HG03575 (cell line): ENCODE measurements around the gene FEZF1.

ENCODE experiments used
- ATAC-seq: cut with Tn5 transposase; IDR thresholded peaks from one replicate; pipeline ENCODE4 v1.9.1; 2021; ENCODE audit not compliant: unreplicated experiment, insufficient number of reproducible peaks, low FRiP score; ENCODE audit errors: extremely low read depth

The FEZF1 gene

GRCh38 chr7:122304319-122304975 is at the start of gene FEZF1:
TSS of gene FEZF1 (minus strand) at chr7:122304750. CDS start at chr7:122304437, 313 bp downstream.
- ATAC-seq, result no peak

DNA sequence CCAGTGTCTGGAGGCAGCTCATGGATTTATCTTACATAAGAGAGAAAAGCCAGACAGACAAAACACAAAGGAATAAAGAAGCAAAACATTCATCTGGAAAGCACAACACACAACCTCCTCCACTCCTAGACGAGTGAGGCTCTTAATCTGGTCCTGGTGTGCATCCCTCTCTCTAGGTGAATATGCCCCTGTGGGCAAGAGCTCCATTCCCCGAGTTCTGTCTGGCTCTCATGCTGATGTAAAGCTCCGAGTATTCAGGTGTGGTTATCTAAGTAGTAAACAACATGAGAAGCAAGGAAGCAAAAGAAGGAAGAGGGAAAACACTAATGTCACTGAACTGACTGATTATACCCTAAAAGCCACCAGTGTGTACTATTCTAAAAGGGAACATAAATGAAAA is 47.9 kb upstream of the FEZF1 start:
- no peak for ATAC-seq

GRCh38 chr7:122350701-122351100 is 46.2 kb upstream of the FEZF1 start:
- ATAC-seq, result no peak

GRCh38 chr7:122344303-122344620 is 39.7 kb upstream of the FEZF1 start:
- no peak for ATAC-seq

DNA sequence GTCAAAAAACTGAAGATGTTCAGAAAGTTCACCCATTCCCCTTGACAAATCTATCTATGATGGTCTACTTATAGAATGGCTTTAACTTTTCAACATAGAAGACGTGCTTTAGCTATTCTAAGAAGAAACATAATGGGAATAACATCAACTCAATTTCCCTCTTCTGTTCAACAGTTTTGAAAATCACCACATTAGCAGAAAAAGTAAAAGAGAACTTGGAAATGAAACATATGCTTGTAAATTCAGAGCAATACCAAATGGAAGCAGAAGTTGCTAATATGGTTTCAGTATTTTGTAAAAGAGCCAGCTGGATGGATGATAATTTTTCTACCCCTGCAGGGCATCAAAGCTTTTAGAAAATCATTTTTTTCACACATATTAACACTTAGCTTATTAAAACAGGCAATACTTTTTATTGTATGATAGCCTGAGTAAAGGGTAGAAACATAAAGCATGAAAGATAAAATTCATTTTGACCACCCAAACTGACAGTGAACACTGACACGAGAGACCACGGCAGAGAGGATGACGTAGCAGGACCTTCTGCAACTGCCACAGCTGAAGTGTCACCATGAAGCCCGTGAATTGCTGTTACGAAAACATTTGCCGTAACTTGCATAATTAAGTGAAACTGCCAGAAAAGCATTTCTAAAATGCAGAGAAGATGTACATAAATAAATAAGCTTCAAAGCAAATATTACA is 39.2 kb upstream of the FEZF1 start:
- no peak for ATAC-seq

DNA sequence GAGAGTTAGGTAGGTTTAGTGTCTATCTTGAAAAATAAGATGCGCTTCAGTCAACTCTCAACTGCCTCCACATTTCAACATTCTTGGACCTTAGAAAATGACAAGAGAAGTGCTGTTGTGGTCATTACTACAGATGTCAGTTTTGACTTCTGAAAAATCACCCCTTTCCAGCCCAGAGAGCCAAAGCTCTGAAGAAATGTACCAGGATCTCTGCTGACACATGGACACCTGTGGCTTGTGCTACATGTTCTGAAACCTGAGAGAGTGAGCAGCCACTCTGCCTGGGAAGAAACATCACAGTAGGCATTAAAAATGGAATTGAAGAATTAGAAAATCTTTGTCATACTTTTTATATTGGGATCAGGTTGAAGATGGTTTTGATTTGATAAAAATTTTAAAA is 35.9 kb upstream of the FEZF1 start:
- ATAC-seq, result no peak

GRCh38 chr7:122339145-122339904 is 34.8 kb upstream of the FEZF1 start:
- no peak for ATAC-seq

DNA sequence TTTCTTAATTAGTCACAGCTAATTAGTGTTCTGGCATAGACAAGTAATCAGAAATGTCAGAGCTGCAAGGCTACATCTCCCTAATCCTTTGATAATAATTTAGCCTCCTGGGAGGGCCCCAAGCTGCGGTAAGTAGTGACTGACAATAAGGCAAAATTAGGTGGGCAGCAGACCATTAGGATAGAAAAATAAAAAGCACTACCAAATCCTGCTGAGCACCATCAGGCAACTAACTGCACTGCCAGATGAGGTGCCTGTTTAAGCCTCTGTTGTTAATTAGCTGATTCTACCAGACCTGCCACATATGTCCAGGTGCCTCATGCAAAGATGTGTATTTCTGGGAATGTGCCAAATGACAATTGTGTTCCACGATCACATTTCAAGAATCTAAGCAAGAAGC is 32.5 kb upstream of the FEZF1 start:
- ATAC-seq, result no peak

DNA sequence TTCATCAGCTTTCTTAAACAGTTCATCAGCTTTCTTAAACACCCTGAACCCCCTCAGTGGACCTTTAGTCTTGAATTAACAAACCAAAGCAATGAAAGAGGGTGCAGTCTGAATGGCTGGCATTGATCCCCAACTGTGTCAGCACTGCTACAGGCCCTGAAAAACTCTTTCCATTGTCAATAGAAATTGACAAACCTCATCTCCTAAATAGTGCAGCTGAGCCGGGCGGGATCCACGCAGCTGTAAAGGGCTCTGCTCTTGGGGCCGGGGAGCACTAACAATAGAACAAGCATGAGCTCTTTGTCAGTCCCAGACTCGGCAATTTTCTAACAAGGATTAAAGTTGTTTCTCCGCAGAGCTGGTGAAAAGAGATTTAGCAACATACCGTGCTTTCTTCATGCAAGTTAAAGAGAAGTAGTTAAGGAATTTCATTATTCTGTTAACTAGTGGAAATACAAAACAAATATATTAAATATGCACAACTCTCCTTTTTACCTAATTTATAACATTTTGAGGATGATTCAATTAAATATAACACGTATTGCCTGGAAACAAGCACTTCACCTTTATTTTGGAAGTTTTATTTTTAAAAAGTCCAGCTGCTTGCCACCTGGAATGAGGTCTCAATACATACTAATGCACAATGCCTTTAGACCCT is 24.7 kb upstream of the FEZF1 start:
- ATAC-seq, result no peak

DNA sequence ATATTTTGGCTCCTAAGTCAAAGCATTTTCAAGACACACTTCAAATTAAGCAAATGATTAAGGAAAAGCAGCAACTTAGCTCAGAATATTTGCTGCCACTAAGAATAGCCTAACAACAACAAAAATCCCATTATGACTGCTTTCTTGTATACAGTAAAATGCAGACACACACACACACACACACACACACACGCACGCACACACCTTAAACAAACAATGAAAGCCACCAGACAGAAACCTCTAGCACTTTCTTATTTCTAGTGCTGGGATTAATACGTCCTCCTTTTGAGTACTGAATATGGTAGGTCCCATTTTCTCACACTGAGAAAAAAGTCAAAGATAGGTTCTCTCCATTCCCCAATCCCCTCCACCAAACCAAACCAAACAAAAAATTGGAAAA is 23.4 kb upstream of the FEZF1 start:
- no peak for ATAC-seq

DNA sequence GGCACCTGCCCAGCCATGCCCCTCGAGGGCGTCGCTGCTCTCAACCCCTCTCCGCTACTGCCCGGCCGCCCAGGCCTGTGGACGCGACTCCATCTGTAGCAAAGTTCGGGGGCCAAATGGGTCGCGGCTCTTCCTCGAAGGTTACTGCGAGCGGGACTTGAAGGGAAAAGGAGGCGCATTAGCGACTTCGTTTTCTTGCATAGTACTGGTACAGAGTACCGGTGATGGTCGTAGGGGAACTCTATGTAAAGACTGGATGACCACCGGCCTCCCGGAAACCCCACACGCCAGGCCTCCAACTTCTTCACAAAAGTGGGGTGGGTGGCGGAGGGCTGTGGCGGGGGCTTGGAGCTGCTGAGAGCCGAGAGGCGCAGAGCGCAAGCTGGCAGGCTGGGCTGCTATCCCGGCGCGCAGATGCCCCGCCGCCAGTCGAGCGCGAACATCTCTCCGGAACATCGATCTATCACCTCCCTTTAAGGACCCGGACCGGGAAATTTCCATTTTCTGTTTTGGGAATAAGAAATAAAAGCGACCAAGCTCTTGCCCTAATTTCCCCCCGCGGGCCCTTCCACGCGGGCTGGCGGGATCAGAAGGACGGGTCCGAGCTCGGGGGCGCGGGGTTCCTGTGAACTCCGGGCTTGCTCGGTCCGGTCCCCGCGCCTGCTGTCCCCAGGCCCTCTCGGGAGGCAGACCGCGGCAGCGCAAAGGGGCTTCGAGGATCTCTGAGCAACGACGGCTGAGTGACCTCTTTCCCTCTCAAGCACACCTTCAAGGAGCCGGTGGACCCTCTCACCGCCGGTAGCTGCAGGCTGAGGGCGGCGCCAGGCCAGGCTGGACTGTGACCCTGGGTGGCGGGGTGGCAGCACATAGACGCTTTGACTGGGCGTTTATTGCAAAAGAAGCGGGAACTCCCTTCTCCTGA is 12.2 kb upstream of the FEZF1 start:
- ATAC-seq, result no peak

- no peak for ATAC-seq
These were observed 11.2 kb upstream of the FEZF1 start for GRCh38 chr7:122315507-122316466.

DNA sequence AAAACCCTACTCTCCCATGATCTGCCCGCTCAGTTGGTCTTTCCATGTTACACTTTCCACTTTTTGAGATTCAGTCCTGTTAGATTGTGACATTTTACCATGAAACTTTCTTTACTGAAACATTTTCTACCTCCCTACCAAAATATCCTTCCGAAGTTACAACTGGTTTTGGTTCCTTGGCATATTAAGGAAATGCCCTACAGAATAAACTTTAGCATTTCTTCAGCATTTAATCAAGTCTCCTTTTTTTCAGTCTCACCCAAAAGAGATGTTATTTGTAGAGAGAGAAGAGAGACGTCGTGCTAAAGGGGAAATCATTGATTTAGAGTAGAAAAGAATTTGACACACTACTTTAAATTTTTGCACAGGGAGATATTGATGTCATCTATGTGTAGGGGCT is 9.7 kb upstream of the FEZF1 start:
- no peak for ATAC-seq

DNA sequence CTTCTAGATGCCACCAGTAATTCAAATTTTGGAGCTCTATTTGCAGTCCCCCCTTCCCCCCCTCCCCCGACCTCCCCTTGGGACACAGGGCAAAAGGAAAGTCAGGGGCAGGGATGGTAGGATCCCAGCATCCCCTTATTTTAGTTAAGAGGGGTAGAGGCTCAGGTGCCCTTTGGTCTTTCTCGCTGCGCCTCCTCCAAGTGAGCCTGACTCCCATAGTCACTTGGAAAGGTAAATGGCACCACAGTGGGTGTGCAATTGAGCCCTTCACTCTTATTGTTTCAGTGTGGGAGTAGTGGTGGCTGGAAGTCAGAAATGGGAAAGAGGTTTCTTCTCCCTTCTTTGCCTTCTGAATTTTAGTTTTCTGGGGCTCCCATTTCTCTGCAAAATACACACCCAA is 8.2 kb upstream of the FEZF1 start:
- no peak for ATAC-seq

DNA sequence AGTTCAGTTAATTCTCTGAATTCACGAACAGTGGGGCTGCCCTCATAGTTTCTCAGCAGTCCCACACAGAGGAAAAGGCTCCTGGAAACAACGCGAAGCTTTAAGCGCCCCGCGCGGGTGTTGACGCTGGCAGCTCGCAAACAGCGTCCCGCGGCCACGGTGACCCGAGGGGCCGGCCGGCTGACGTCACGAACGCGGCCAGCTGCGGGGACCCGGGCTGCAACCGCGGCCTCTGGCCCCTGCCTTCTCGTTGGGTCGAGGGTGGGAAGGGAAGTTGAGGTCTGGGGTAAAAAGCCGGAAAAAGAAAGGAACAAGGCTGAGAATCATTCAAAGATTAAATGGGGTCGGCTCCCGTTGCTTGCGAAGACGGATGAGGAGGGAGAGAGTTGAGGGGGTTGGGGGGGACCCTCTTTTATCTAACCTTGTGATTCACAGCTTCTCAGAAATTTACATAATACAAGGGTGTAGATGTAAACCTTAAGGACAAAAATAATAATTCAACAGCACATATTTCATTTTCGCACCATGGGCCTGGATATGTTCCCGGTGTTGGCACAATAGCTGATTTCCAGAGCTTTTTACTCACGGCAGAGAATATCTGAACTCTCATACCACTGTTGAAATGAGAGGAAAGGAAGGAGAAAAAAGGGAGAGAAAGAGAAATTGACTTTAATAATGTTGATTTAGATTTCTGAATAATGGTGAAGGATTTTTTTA is 7.3 kb upstream of the FEZF1 start:
- ATAC-seq, result no peak

GRCh38 chr7:122311050-122311700 is 6.6 kb upstream of the FEZF1 start:
- ATAC-seq, result no peak
